HG02610 (cell line): Measurements from ENCODE around the gene ZNF763.
"Not testable (repeated sequence)": the region's sequence is repeated elsewhere in the genome, so short reads cannot be mapped to it uniquely, and the experiment has no call there.

ENCODE experiments used
- ATAC-seq: cut with Tn5 transposase; IDR thresholded peaks from one replicate; pipeline ENCODE4 v1.9.1; 2021; ENCODE audit warnings: mild to moderate bottlenecking, moderate library complexity; ENCODE audit not compliant: unreplicated experiment

ZNF763 gene

GRCh38 chr19:11971041-11971440 lies 6.2 kb downstream of the ZNF763 start:
- ATAC-seq = no peak

GRCh38 chr19:11973019-11973810 lies 8.4 kb downstream of the ZNF763 start:
- ATAC-seq = no peak

GRCh38 chr19:11978492-11979100 lies 13.8 kb downstream of the ZNF763 start:
- ATAC-seq = no peak

DNA sequence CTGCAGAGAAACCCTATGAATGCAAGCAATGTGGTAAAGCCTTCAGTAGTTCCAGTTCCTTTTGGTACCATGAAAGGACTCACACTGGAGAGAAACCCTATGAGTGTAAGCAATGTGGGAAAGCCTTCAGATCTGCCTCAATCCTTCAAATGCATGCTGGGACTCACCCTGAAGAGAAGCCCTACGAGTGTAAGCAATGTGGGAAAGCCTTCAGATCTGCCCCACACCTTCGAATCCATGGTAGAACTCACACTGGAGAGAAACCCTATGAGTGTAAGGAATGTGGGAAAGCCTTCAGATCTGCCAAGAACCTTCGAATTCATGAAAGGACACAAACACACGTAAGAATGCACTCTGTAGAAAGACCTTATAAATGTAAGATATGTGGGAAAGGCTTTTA lies 14.7 kb downstream of the ZNF763 start:
- ATAC-seq = no peak

DNA sequence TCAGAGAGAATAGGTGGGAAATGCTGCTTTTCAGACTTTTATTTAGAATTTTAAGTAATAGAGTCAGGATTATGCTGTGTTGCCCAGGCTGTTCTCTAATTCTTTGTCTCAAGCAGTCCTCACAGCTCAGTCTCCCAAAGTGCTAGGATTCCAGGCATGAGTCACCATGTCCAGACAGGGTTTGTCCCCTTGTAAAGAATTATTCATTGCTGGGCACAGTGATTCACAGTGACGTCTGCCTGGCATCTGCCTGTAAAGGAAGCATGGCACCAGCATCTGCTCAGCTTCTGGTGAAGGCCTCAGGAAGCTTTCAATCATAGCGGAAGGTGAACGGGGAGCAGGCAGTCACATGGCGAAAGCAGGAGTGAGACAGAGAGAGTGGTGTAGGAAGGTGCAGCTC lies 17.7 kb downstream of the ZNF763 start:
- ATAC-seq = no peak

DNA sequence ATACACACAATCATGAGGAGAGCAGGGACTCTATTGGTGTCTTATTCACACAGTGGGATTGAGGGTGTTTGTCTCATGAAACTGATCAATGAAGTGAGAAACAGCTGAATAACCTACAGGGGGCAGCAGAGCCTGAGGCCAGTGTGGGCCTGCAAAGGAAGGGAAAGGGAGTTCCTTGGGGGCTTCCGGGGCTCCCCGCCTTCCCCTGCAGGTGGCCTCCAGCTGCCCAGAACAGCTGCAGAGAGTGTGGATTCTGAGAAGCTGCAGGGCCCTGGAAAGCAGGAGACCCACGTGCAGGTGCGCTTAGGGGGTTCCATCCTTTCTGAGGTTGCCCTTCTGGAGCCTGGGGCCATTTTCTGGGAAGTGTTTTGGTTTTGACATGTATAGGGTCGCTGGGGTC lies 20.1 kb downstream of the ZNF763 start:
- no peak for ATAC-seq

DNA sequence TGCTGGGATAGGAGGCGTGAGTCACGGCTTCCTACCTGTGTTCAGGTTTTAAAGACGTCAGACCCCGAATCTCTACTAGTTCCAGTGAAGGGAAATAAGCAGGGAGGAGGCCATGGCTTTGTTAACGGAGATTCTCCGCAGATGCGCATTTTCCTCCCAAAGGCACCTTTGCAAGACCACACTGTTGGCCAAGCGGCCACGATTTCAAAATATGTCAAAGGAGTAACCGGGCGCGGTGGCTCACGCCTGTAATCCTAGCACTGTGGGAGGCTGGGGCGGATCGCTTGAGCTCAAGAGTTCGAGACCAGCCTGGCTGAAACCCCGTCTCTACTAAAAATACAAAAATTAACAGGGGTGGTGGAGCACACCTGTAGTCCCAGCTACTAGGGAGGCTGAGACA lies 21.9 kb downstream of the ZNF763 start:
- no peak for ATAC-seq

DNA sequence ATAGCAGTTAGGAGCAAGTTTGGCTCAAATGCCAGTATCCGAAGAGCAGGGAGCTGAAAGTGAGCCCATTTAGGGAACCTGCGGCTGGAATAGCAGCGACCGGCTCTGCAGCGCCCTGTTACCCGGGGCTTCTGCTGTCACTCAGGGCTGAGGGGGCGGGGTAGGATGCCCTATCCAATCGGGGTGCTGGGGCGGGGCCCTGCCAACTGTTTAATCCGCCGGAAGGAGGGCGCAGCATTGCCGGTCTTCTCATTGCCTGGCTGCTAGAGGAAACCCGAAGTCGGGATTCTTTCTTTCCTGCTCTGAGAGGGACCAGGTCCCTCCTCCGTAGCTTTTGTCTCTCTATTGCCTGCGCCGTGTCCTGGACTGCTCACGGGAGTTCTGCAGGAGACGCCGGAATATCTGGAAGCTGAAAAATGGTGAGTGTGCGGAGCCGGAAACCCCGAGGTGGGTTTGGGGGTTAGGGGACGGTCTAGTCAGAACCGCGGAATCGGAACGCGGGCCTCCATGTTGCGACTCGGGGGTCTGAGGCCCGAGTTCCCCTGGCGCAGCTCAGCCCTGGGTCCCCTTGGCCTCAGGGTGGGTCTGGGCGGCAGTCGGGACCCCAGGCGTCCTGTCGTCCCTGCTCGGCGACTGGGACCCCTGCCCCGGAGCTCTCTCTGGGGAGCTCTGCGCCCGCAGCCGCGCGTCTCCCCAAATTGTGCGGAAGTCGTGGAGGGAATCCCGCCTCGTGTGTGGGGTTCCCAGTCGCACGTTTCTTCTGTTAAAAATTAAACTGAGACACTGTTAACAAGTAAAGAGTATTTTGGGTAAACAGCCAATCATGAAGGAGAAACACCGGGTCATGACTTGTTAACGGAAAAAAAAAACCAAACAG lies 22.8 kb downstream of the ZNF763 start:
- peak; percentile 83 for ATAC-seq

GRCh38 chr19:11989112-11989456 lies 24.2 kb downstream of the ZNF763 start:
- no peak for ATAC-seq

DNA sequence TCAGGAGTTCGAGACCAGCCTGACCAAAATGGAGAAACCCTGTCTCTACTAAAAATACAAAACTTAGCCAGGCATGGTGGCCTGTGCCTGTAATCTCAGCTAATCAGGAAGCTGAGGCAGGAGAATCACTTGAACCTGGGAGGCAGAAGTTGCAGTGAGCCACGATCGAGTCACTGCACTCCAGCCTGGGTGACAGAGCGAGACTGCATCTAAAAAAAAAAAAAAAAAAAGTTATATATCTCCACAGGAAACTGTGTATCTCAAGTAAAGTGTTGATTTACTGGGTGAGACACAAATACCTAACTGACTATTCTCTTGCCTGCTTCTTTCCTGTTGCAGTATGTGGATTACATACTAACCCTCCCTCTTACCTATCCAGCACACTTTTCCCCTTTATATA lies 27.1 kb downstream of the ZNF763 start:
- ATAC-seq = not testable (repeated sequence)

DNA sequence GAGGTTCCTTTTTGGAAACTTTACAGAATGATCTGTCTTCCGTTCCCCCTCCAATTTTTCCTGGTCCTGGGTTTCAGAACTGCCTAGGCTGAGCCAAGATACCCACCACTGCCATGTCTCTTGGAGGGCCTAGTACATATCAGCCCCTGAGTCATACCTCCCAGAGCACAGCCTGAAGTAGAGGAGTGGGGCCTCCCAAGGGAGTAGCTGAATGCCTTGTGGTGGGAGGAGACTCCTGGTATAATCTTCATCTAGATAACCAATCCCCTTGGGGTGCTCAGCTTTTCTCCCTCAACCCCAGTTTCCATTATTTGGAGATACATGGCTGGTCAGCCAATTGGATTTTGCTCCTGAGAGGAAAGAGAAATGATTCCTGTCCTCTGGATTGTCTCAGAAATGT lies 30.3 kb downstream of the ZNF763 start:
- no peak for ATAC-seq

- ATAC-seq = peak; percentile 67
These were observed 35.5 kb downstream of the ZNF763 start for GRCh38 chr19:12000152-12000981.

- ATAC-seq = no peak
These were observed 50.3 kb downstream of the ZNF763 start for GRCh38 chr19:12015015-12015752.

- no peak for ATAC-seq
These were observed 50.9 kb downstream of the ZNF763 start for GRCh38 chr19:12015753-12016116.
